Uterus (tissue), 4 donors: ENCODE results near the gene TGFBI. TPM values are rescaled to one million over a fixed set of nuclear protein-coding genes. Genes with fewer than 3 reads are reported as not detected.

Source experiments
- DNase-seq, 2 donors: peaks; one replicate each; pipeline ENCODE4 v3.0.0-alpha.2; 2019 to 2020
- H3K27ac ChIP-seq, 2 donors: fragments of 200-600 bp; sonication (generic); 1 replicate in 1 of 2; 2 replicates in 1 of 2; pipeline ENCODE4 v1.5.1; 2016 to 2018
- H3K27me3 ChIP-seq, 2 donors: fragments of 200-600 bp; sonication (generic); one replicate each; pipeline ENCODE4 v1.5.1; 2018 to 2019; ENCODE audit warnings: control low read depth in 1 of 2
- H3K36me3 ChIP-seq, 2 donors: fragments of 200-600 bp; sonication (generic); one replicate each; pipeline ENCODE4 v1.5.1; 2019; ENCODE audit warnings: control low read depth in 1 of 2
- H3K4me1 ChIP-seq, 2 donors: fragments of 200-600 bp; sonication (generic); one replicate each; pipeline ENCODE4 v1.5.1; 2018 to 2019; ENCODE audit warnings: control low read depth in 1 of 2
- H3K4me3 ChIP-seq, 2 donors: fragments of 200-600 bp; sonication (generic); 1 replicate in 1 of 2; 2 replicates in 1 of 2; pipeline ENCODE4 v1.5.1; 2018 to 2019; ENCODE audit warnings: mild to moderate bottlenecking in 1 of 2
- H3K9me3 ChIP-seq, 2 donors: fragments of 200-600 bp; sonication (generic); one replicate each; pipeline ENCODE4 v1.5.1; 2019; ENCODE audit warnings: control low read depth in 1 of 2
- CTCF ChIP-seq, 4 experiments: fragments of 200-600 bp in 2 of 4; fragments of 450-650 bp in 2 of 4; sonication (generic) in 2 of 4; IDR thresholded peaks; one replicate each; pipeline ENCODE4 v1.5.1; 2016 to 2019; ENCODE audit warnings: antibody characterized with exemption in 4 of 4, mild to moderate bottlenecking in 2 of 4, moderate library complexity in 1 of 4
- POLR2A ChIP-seq, 2 donors: fragments of 450-650 bp; IDR thresholded peaks; one replicate each; pipeline ENCODE4 v1.6.1; 2016; ENCODE audit warnings: antibody characterized with exemption in 2 of 2, mild to moderate bottlenecking in 1 of 2, moderate library complexity in 1 of 2
- intact Hi-C: fragments of 100-400 bp; cut with DNase I; formaldehyde crosslinking; loops from one replicate; pipeline ENCODE4 v1.15.1; 2023; ENCODE audit warnings: low total_unique reads
- total RNA-seq, 4 donors: library from RNA; depleted of rRNA in 3 of 4; stranded (reverse); fragments of >200 nt in 3 of 4; gene quantifications; one replicate each; pipeline versions ENCODE4 v1.1.0 to v1.2.4, GENCODE V29; 2014 to 2023
- donor health status: DM: yes; HTN: yes; CAD: no.

TGFBI gene
- total RNA-seq, 4 donors from 2014 or later: 27.9 to 293 (median 38.7) TPM

- Histone ChIP-seq H3K4me1 (no peaks in the 10 kb centered on the region), H3K4me3 (no peak overlapping the region), H3K9me3 (no peaks in the 10 kb centered on the region), H3K27ac (no peak overlapping the region), H3K27me3 (no peaks in the 10 kb centered on the region), H3K36me3 (no peaks in the 10 kb centered on the region)
- intact Hi-C loops: no loop called here
- TF ChIP-seq POLR2A (IDR thresholded peaks at IDR 0.05) (no peak), CTCF (IDR thresholded peaks at IDR 0.05) (no peak)
- peak in 1 of 2 donors; percentile 10 for DNase-seq
Measured at GRCh38 chr5:136048966-136049365, 20.2 kb downstream of the TGFBI start.

- H3K27ac ChIP-seq: no peak overlapping the region
- H3K27me3 ChIP-seq: no peaks in the 10 kb centered on the region
- no peak overlapping the region for H3K4me3 ChIP-seq
- no peak for DNase-seq
- intact Hi-C loops: no loop called here
- H3K4me1 ChIP-seq: no peaks in the 10 kb centered on the region
- no peaks in the 10 kb centered on the region for H3K36me3 ChIP-seq
- H3K9me3 ChIP-seq: no peaks in the 10 kb centered on the region
- TF ChIP-seq POLR2A (IDR thresholded peaks at IDR 0.05) (no peak), CTCF (IDR thresholded peaks at IDR 0.05) (no peak)
Measured at GRCh38 chr5:136051486-136052220, 22.9 kb downstream of the TGFBI start.

GRCh38 chr5:136052692-136053335, 24.0 kb downstream of the TGFBI start:
- H3K36me3 ChIP-seq: no peaks in the 10 kb centered on the region
- H3K27me3 ChIP-seq: no peaks in the 10 kb centered on the region
- H3K27ac ChIP-seq: no peak overlapping the region
- no peak for TF ChIP-seq POLR2A (IDR thresholded peaks at IDR 0.05)
- TF ChIP-seq CTCF (IDR thresholded peaks at IDR 0.05): no peak
- H3K4me3 ChIP-seq: no peak overlapping the region
- intact Hi-C loops: no loop called here
- H3K9me3 ChIP-seq: no peaks in the 10 kb centered on the region
- H3K4me1 ChIP-seq: peaks cover 0 to 6% of the 10 kb centered on the region in 2 donors
- DNase-seq: no peak

- Histone ChIP-seq H3K4me3 (no peak overlapping the region), H3K27ac (no peak overlapping the region), H3K4me1 (peaks cover 0 to 7% of the 10 kb centered on the region in 2 donors), H3K27me3 (no peaks in the 10 kb centered on the region), H3K9me3 (no peaks in the 10 kb centered on the region), H3K36me3 (no peaks in the 10 kb centered on the region)
- no peak for DNase-seq
- TF ChIP-seq POLR2A (IDR thresholded peaks at IDR 0.05) (no peak), CTCF (IDR thresholded peaks at IDR 0.05) (no peak)
- intact Hi-C loops: no loop called here
Measured at GRCh38 chr5:136053336-136054141, 24.8 kb downstream of the TGFBI start.
